Mammary epithelial cell (primary cell): ENCODE data around the gene RASGRF2.

ENCODE experiments used
- CTCF ChIP-seq, 2 donors: IDR thresholded peaks in 1 of 2; conservative IDR thresholded peaks in 1 of 2; 2 replicates each; pipeline ENCODE4 v1.5.1; 2011 to 2012; ENCODE audit warnings: inconsistent platforms in 2 of 2, low read length in 2 of 2, mild to moderate bottlenecking in 2 of 2, control low read depth in 1 of 2, low read depth in 1 of 2; ENCODE audit not compliant: insufficient read depth in 1 of 2; ENCODE audit errors: extremely low read depth in 1 of 2
- EZH2 ChIP-seq: IDR thresholded peaks from 2 replicates; pipeline ENCODE4 v1.6.1; 2012; ENCODE audit warnings: low read length, inconsistent platforms, borderline replicate concordance

GRCh38 chr5:81017320-81017719 lies 57.2 kb downstream of the RASGRF2 start:
- TF ChIP-seq CTCF (conservative IDR thresholded peaks at IDR 0.05 in 1 of 2, IDR thresholded peaks at IDR 0.05 in 1 of 2; ENCODE audit: extremely low read depth in 1 of 2, insufficient read depth in 1 of 2, low read depth in 1 of 2, low read length in 2 of 2) (no peak), EZH2 (no peak)
